Stimulated activated naive B cell treated with anti-CD40 and anti-IgM and Interleukin-4, amounts not matched to agents 10 μg/mL and 1 μg/mL and 100 μg/mL, for 72 hours (primary cell): ENCODE data around the gene SLC8A2.

Experiments used
- ATAC-seq, 2 donors: fragments of 150-1000 bp; cut with Tn5 transposase; replicated peaks; 2 replicates each; pipeline ENCODE4 v1.10.0; 2021; ENCODE audit warnings: moderate library complexity in 1 of 2
- DNase-seq: peaks from one replicate; pipeline ENCODE4 v3.0.0; 2021
- H3K27ac Mint-ChIP-seq: one replicate; pipeline ENCODE4 v1.8.0; 2022; ENCODE audit warnings: mild to moderate bottlenecking, mixed read lengths
- H3K27me3 Mint-ChIP-seq, 2 donors: one replicate each; pipeline ENCODE4 v1.8.0; 2022; ENCODE audit warnings: mixed read lengths in 2 of 2
- H3K36me3 Mint-ChIP-seq, 2 donors: one replicate each; pipeline ENCODE4 v1.8.0; 2022; ENCODE audit warnings: mixed read lengths in 2 of 2, mild to moderate bottlenecking in 1 of 2
- H3K4me1 Mint-ChIP-seq, 2 donors: one replicate each; pipeline ENCODE4 v1.8.0; 2022; ENCODE audit warnings: mixed read lengths in 2 of 2, mild to moderate bottlenecking in 1 of 2
- H3K4me3 Mint-ChIP-seq, 2 donors: one replicate each; pipeline ENCODE4 v1.8.0; 2022; ENCODE audit warnings: mild to moderate bottlenecking in 2 of 2, mixed read lengths in 2 of 2, moderate library complexity in 1 of 2
- H3K9me3 Mint-ChIP-seq, 2 donors: one replicate each; pipeline ENCODE4 v1.8.0; 2022; ENCODE audit warnings: mixed read lengths in 2 of 2, mild to moderate bottlenecking in 1 of 2

Gene SLC8A2

DNA sequence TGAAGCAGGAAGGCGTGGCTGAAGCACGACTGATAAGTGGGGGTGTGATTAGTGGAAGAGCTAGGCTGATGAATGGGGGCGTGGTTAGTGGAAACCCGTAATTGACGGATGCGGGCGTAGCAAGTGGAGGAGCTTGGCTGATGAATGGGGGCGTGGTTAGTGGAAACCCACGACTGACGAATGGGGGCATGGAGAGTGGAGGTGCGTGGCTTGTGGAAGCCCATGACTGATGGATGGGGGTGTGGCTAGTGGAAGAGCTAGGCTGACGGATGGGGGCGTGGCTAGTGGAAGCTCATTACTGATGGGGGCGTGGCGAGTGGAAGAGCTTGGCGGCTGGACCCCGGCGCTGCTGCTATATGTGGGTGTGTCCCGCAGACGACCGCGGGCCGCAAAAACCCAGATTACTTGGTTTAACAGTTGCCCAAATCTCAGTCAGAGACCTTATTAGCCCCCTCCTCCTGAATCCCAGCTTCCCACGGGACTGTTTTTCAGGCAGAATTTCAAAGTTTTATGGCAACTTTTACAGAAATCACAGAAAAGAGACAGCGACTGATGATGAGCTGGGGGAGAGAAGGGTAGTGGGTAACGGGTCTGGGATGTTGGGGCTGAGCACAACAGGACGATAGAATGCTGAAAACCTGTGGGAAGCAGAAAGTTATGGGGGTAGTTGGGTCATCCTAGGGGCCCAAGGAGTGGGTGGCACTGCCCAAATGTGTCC is 43.4 kb downstream of the SLC8A2 start:
- Mint-ChIP-seq H3K4me1 (peaks cover 6 to 12% of the 10 kb centered on the region in 2 donors), H3K27me3 (peaks cover 49 to 52% of the 10 kb centered on the region in 2 donors), H3K4me3 (no peak overlapping the region), H3K36me3 (peaks cover 1 to 7% of the 10 kb centered on the region in 2 donors), H3K9me3 (peaks cover 0 to 2% of the 10 kb centered on the region in 2 donors), H3K27ac (no peak overlapping the region)
- DNase-seq = peak; percentile 60
- ATAC-seq = peak; percentile 63 to 74

DNA sequence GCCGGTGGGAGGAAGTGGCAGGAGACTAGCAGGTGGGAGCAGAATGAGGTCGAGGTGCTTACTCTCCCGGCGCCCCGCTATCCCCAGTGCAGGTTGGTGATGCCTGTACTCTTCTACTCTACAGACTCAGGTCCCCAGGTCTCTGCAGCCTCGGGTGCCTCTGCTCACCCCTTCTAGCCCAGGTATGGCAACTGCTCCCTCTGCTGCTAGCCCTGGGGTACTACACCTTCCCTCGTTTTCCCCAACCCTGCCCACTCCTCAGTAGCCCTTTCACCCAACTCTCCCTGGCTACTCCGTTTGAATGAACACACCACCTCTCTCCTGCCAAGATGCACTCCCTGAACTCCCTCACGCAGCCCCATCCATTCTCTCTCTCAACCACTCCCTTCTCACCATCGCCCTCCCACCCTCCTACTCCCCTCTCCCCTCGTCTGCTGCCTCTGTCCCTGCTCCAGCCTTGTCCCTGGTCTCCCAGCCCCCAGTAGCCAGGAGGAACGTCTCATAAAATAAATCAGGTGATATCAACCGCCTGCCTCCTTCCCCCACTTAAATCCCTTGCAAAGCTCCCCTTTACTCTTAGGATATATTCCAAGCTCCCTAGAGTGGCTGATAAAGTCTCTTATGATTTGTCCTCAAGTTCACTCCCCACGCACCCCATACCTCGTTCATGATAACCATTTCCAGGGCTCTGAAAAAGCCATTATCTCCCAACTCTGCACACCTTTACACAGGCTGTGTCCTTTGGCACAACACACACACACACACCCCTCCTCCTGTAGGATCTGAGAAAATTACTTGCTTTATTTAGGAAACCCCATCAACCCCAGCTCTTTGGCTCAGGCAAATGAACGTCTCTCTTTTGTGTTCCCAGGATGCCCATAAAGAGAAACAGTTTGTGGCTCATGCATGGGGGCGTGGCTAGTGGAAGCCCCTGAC is 44.2 kb downstream of the SLC8A2 start:
- H3K9me3 Mint-ChIP-seq = peaks cover 0 to 2% of the 10 kb centered on the region in 2 donors
- DNase-seq (peak; percentile 51), ATAC-seq (peak; percentile 76 to 78)
- H3K27me3 Mint-ChIP-seq = peaks cover 49 to 52% of the 10 kb centered on the region in 2 donors
- peak overlapping the region; percentile 75 for H3K27ac Mint-ChIP-seq
- no peak overlapping the region for H3K4me3 Mint-ChIP-seq
- H3K4me1 Mint-ChIP-seq = peaks cover 10 to 19% of the 10 kb centered on the region in 2 donors
- peaks cover 1 to 5% of the 10 kb centered on the region in 2 donors for H3K36me3 Mint-ChIP-seq

DNA sequence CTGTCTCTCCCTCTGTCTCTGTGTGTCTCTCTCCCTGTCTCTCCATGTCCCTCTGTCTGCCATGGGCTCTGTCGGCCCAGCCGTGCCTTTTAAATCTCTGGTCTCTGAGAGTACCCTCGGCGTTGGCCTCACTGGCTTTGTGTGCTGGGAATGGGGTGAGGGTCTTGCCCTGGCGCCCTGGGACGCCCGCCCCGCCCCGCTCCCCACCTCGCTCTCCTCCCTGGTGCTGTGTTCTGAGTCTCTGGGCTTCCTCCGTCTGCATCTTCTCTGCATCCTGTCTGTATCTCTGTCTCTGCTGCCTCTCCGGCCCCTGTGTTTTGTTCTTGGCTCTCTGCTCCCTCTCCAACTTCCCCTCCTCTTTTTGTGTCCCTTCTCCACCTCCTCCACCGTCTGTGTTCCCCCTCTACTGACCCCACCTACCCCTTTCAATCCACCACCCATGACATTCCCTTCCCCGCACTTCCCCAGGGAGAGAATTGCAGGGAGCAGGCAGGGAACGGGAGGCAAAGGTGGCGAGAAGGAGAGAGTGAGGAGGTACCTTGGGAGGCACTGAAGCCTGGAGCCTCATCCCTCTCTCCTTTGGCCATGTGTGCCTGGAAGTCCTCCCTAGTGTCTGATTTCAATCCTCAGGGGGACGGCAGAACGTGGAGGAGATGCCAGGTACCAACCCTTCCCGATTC is 48.4 kb downstream of the SLC8A2 start:
- Mint-ChIP-seq H3K27ac (no peak overlapping the region), H3K4me1 (peaks cover 19 to 24% of the 10 kb centered on the region in 2 donors), H3K9me3 (no peaks in the 10 kb centered on the region), H3K36me3 (no peaks in the 10 kb centered on the region), H3K27me3 (peaks cover 56 to 58% of the 10 kb centered on the region in 2 donors), H3K4me3 (no peak overlapping the region)
- DNase-seq (no peak), ATAC-seq (no peak)

DNA sequence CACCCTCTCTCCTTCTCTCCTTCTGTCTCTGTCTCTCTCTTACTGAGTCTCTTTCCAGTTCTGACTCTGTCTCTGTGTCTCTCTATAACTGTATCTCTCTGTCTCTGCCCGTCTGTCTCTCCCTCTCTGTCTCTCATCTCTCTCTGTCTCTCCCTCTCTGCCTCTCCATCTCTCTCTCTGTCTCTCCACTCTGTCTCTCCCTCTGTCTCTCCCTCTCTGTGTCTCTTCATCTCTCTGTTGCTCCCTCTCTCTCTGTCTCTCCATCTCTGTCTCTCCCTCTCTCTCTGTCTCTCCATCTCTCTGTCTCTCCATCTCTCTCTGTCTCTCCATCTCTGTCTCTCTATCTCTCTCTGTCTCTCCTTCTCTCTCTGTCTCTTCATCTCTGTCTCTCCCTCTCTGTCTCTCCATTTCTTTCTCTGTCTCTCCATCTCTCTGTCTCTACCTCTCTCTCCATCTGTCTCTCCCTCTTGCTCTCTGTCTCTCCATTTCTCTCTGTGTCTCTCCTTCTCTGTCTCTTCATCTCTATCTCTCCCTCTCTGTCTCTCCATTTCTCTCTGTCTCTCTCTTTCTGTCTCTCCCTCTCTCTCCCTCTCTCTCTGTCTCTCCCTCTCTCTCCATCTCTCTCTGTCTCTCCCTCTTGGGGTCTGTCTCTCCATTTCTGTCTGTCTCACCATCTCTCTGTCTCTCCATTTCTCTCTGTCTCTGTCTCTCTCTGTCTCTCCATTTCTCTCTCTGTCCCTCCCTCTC is 49.1 kb downstream of the SLC8A2 start:
- DNase-seq = no peak
- H3K4me3 Mint-ChIP-seq = no peak overlapping the region
- no peak overlapping the region for H3K27ac Mint-ChIP-seq
- H3K36me3 Mint-ChIP-seq = no peaks in the 10 kb centered on the region
- no peaks in the 10 kb centered on the region for H3K9me3 Mint-ChIP-seq
- peaks cover 63 to 65% of the 10 kb centered on the region in 2 donors for H3K27me3 Mint-ChIP-seq
- peaks cover 27 to 32% of the 10 kb centered on the region in 2 donors for H3K4me1 Mint-ChIP-seq
- ATAC-seq = no peak

DNA sequence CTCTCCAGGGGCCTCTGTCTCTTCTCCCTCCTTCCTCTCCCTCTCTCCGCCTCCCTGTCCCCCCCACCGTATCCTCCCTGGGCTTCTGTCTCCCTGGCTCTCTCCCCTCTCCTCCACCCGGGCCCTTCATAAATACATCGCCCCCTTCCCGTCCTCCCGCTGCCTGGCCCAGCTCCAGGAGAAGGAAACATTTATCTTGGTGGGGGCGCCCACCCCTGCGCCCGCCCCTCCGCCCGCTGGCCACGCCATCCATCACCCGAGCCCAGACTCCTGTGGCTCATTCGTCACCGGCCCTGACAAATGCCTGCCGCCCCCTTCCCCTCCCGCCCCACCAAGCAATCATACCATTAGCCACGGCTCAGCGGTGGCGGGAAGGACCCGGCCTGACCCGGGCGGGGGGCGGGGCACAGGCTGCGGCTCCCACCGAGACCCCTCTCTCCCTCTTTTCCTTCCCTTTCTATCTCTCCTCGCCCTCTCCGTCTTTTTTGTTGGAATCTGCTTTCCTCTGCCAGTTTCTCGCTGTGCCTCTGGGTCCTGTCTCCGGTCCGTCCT is 49.8 kb downstream of the SLC8A2 start:
- no peak overlapping the region for H3K4me3 Mint-ChIP-seq
- H3K36me3 Mint-ChIP-seq = no peaks in the 10 kb centered on the region

DNA sequence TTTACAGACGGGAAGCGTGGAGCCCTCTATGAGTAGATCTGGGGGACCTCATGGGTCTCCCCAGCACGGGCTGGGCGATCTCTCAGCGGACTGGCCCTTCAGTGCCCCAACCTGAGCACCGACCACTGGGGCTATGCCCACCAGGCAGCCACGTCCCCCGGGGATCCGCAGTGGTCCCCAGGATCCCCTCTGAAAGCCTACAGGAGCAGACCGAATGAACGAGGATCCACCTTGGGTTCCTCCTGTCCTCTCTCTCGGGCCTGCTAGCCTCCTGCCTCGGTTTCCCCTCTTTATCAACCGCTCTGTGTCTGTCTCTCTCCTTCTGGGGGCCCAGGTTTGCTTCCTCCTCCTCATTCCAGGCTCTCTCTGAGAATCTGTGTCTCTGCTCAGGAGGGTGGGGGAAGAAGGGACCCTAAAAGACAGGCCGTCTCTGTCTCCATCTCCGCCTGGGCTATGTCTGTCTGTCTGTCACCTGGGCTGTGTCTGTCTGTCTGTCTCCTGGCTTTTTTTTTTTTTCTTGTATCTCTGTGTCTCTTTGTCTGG is 50.4 kb downstream of the SLC8A2 start:
- no peak overlapping the region for H3K4me3 Mint-ChIP-seq
- H3K36me3 Mint-ChIP-seq = no peaks in the 10 kb centered on the region
- no peak for ATAC-seq
- H3K4me1 Mint-ChIP-seq = peaks cover 32 to 40% of the 10 kb centered on the region in 2 donors
- H3K27ac Mint-ChIP-seq = no peak overlapping the region
- DNase-seq = no peak
- H3K9me3 Mint-ChIP-seq = no peaks in the 10 kb centered on the region
- peaks cover 76 to 78% of the 10 kb centered on the region in 2 donors for H3K27me3 Mint-ChIP-seq

More for the DNA sequence above, 49.8 kb downstream of the SLC8A2 start:
- ATAC-seq = no peak
- Mint-ChIP-seq H3K4me1 (peaks cover 31 to 34% of the 10 kb centered on the region in 2 donors), H3K9me3 (no peaks in the 10 kb centered on the region), H3K27ac (no peak overlapping the region), H3K27me3 (peaks cover 70 to 72% of the 10 kb centered on the region in 2 donors)
- no peak for DNase-seq

DNA sequence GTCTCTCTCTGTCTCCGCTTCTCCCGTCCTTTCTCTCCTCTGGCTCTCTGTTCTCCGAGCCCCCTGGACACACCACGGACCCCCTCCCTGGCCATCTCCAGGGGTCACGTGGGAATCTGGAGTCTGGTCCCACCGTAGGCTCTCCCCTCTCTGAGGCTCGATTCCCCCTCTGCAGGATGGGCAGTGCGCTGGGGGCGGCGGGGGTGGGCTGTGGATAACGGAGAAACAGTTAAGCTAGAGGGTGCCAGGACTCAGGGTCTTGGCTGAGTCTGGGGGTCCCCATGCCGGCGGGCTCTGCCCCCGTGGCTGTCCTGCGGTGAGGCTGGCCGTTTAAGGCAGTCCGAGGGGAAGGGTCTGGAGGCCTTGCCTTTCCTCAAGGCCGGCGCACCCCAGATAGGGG is 51.9 kb downstream of the SLC8A2 start:
- H3K4me1 Mint-ChIP-seq = peaks cover 34 to 40% of the 10 kb centered on the region in 2 donors
- H3K4me3 Mint-ChIP-seq = no peak overlapping the region
- no peak for DNase-seq
- H3K27ac Mint-ChIP-seq = no peak overlapping the region
- H3K9me3 Mint-ChIP-seq = no peaks in the 10 kb centered on the region
- ATAC-seq = no peak
- H3K27me3 Mint-ChIP-seq = peaks cover 82 to 90% of the 10 kb centered on the region in 2 donors
- no peaks in the 10 kb centered on the region for H3K36me3 Mint-ChIP-seq

DNA sequence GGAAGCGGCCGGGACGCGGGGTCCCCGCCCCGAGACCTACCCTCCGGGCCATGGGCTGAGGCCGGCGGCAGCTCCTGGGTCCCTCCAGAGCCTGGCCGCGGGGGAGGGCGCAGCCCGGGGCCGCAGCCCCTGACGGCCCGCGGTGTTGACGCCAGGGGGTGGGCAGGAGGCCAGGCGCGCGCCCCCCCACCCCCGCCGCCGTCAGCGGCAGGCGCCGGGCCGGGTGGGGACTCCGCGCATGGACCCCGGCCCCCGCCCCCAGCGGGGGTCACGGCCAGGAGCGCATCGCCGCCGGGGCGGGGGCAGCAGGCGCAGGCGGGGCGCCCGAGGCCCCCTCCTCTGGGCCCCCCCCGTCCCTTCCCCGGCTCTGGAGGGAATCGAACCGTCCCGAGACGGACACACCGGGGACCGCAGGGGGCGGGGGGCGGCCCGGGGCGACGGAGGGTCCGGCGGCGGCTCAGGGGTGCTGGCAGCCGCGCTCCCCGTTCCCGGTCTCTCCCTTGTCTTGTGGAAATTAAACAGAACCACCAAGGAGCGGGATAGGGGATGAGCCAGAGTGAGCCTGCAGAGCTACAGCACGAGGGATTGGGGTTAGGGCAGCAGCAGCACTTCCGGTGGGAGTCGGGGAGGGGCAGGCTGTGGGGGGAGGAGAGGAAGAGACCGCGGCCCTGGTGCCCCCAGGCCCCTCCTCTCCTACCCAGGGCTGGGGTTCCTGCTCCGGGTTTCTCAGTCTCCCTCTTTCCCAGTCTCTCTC is 52.5 kb downstream of the SLC8A2 start, which contains the start of gene MEIS3:
Gene MEIS3, minus strand, starts transcription at position 498 of the 754 bp plus-strand sequence. Its CDS starts 446 bp downstream, at position 52.
- peaks cover 82 to 91% of the 10 kb centered on the region in 2 donors for H3K27me3 Mint-ChIP-seq
- no peaks in the 10 kb centered on the region for H3K9me3 Mint-ChIP-seq
- H3K27ac Mint-ChIP-seq = no peak within 1 kb of the TSS
- ATAC-seq (no peak), DNase-seq (no peak)
- no peaks in the 10 kb centered on the region for H3K36me3 Mint-ChIP-seq
- peaks cover 34 to 40% of the 10 kb centered on the region in 2 donors for H3K4me1 Mint-ChIP-seq
- peak within 1 kb of the TSS; percentile 40 to 57 for H3K4me3 Mint-ChIP-seq

DNA sequence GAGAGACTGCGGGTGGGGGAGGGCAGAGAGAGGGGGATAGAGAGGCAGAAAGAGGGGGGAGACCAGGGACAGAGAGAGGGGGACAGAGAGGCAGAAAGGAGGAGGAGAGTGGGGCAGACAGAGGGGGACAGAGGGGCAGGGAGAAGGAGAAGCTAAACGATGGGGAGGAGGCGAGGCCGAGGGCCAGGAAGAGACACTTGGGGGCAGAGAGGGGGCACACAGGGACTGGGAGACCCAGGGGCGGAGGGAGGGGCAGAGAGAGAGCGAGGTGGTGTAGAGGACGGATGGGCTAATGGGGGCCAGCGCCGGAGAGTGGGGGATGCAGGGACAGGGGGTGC is 53.0 kb downstream of the SLC8A2 start:
- H3K27ac Mint-ChIP-seq = no peak overlapping the region
- no peak for DNase-seq
- H3K36me3 Mint-ChIP-seq = no peaks in the 10 kb centered on the region
- ATAC-seq = no peak
- peaks cover 34 to 40% of the 10 kb centered on the region in 2 donors for H3K4me1 Mint-ChIP-seq
- no peaks in the 10 kb centered on the region for H3K9me3 Mint-ChIP-seq
- H3K4me3 Mint-ChIP-seq = peak overlapping the region; percentile 40 to 57
- H3K27me3 Mint-ChIP-seq = peaks cover 86 to 94% of the 10 kb centered on the region in 2 donors

DNA sequence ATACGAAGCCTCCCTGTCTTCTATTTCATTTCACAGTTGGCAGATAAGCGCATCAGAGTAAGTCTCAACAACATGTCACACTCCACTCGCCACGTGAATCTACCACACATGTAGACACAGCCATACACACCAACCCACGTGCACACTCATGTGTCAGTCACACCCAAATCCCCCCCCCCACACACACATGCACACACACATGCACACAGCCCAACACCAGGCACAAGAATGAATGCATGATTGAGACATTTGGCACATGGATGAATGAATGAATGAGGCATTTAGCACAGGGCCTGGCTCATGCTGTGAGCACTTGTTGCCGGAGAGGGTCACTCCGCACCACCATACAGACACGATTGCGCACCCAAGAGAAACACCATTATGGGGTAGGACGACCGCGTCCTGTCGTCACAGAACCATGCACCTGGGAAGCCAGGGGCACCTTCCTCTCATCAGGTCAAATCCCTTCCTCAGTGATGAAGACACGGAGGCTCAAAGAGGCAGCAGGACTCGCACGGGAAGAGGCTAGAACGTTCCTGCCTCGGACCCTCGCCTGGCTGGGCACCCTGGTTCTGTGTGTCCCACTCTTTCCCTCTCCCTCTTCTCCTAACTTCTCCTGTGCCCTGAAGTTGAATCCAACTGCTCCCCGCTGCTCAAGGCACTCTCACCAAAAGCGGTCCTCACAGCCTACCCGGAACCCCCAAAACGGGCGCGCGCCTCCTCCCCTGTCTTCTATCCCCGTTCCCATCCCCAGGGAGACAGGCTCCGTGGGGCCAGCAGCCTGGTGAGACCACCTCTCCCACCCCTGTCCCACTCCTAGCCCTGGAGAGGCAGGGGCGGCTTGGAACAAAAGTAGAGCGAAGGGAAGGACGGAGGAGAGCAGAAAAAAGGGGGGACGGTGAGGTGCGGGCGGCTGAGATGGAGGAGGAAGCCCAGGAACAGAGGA is 53.7 kb downstream of the SLC8A2 start:
- peaks cover 33 to 39% of the 10 kb centered on the region in 2 donors for H3K4me1 Mint-ChIP-seq
- H3K27me3 Mint-ChIP-seq = peaks cover 85 to 94% of the 10 kb centered on the region in 2 donors
- H3K27ac Mint-ChIP-seq = peak overlapping the region; percentile 4
- no peaks in the 10 kb centered on the region for H3K9me3 Mint-ChIP-seq
- peak in 1 of 2 donors; percentile 13 for ATAC-seq
- no peak for DNase-seq
- peak overlapping the region; percentile 40 to 57 for H3K4me3 Mint-ChIP-seq
- H3K36me3 Mint-ChIP-seq = no peaks in the 10 kb centered on the region

DNA sequence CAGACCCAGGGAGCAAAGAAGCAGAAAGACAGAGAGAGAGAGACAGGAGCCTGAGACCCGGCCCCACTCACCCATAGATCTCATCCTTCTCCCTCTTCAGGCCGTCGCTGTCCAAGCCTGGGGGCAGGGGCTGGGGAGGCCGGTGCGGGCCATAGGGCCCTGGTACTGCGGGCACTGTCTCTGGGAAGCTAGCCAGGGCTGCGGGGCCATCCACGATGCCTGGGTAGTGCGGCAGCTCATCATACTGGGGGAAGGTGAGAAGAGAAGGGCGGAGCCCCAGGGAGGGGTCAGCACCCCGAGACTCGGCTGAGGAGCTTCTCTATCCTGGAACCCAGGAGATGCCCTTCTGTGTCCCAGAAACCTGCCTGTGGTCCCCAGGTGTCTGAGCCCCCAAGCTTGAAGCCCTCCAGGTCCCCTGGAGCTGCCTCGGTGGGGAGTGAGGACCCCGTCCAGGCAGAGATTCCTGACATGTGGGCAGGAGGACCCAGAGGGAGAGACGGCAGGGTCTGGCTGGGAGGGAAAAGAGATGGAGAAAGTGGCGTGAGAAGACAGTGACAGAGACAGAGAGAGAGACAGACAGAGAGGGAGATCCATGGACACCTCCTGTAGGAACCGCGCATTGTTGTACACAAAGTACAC is 54.5 kb downstream of the SLC8A2 start:
- Mint-ChIP-seq H3K4me1 (peaks cover 26 to 31% of the 10 kb centered on the region in 2 donors), H3K27me3 (peaks cover 77 to 89% of the 10 kb centered on the region in 2 donors), H3K36me3 (no peaks in the 10 kb centered on the region), H3K27ac (no peak overlapping the region), H3K4me3 (no peak overlapping the region), H3K9me3 (no peaks in the 10 kb centered on the region)
- DNase-seq (no peak), ATAC-seq (peak in 1 of 2 donors; percentile 22)
